GM19035 (cell line): ENCODE data around the gene GNAT1.
A peak's percentile ranks its signal among the peaks of the same experiment; 100 is the strongest.
"Not testable (repeated sequence)": the region's sequence is repeated elsewhere in the genome, so short reads cannot be mapped to it uniquely, and the experiment has no call there.

Experiments
- ATAC-seq: cut with Tn5 transposase; IDR thresholded peaks from one replicate; pipeline ENCODE4 v1.9.1; 2021; ENCODE audit not compliant: unreplicated experiment

The GNAT1 gene

GRCh38 chr3:50217681-50218080 lies 26.3 kb downstream of the GNAT1 start:
- ATAC-seq, result no peak

GRCh38 chr3:50218448-50218847 lies 27.0 kb downstream of the GNAT1 start:
- ATAC-seq, result no peak

GRCh38 chr3:50219285-50219684 lies 27.9 kb downstream of the GNAT1 start:
- no peak for ATAC-seq

GRCh38 chr3:50220109-50220508 lies 28.7 kb downstream of the GNAT1 start:
- no peak for ATAC-seq

- ATAC-seq, result no peak
These were observed 29.6 kb downstream of the GNAT1 start for GRCh38 chr3:50221051-50221410.

GRCh38 chr3:50221411-50222168 lies 30.2 kb downstream of the GNAT1 start:
- ATAC-seq, result no peak

- no peak for ATAC-seq
These were observed 30.7 kb downstream of the GNAT1 start for GRCh38 chr3:50222169-50222528.

- no peak for ATAC-seq
These were observed 33.2 kb downstream of the GNAT1 start for GRCh38 chr3:50224639-50225038.

GRCh38 chr3:50226888-50227389 lies 35.5 kb downstream of the GNAT1 start:
- ATAC-seq, result peak; percentile 19

GRCh38 chr3:50227390-50228183 lies 36.2 kb downstream of the GNAT1 start:
- ATAC-seq, result peak; percentile 86

- not testable (repeated sequence) for ATAC-seq
These were observed 36.9 kb downstream of the GNAT1 start for GRCh38 chr3:50228184-50228763.

GRCh38 chr3:50229490-50229889 lies 38.1 kb downstream of the GNAT1 start:
- no peak for ATAC-seq

- no peak for ATAC-seq
These were observed 38.8 kb downstream of the GNAT1 start for GRCh38 chr3:50230104-50230793.

GRCh38 chr3:50230794-50231125 lies 39.4 kb downstream of the GNAT1 start:
- no peak for ATAC-seq

GRCh38 chr3:50231581-50231980 lies 40.2 kb downstream of the GNAT1 start:
- ATAC-seq, result no peak

- no peak for ATAC-seq
These were observed 40.9 kb downstream of the GNAT1 start for GRCh38 chr3:50232303-50232702.

GRCh38 chr3:50233176-50233575 lies 41.8 kb downstream of the GNAT1 start:
- ATAC-seq, result no peak

- ATAC-seq, result peak; percentile 92
These were observed 44.5 kb downstream of the GNAT1 start, which contains the start of gene GNAI2 for GRCh38 chr3:50235716-50236483. Gene GNAI2, plus strand, starts transcription at chr3:50236204. Its CDS starts 132 bp downstream, at chr3:50236336.

GRCh38 chr3:50236484-50237132 lies 45.2 kb downstream of the GNAT1 start:
- ATAC-seq, result no peak

- ATAC-seq, result no peak
These were observed 45.8 kb downstream of the GNAT1 start for GRCh38 chr3:50237133-50237651.
